ENCODE data around the gene CPB2. TPM values are rescaled to one million over a fixed set of nuclear protein-coding genes. Genes with fewer than 3 reads are reported as not detected.
A peak's percentile ranks its signal among the peaks of the same experiment; 100 is the strongest.

The CPB2 gene
- total RNA-seq, 1 donor: not detected

DNA sequence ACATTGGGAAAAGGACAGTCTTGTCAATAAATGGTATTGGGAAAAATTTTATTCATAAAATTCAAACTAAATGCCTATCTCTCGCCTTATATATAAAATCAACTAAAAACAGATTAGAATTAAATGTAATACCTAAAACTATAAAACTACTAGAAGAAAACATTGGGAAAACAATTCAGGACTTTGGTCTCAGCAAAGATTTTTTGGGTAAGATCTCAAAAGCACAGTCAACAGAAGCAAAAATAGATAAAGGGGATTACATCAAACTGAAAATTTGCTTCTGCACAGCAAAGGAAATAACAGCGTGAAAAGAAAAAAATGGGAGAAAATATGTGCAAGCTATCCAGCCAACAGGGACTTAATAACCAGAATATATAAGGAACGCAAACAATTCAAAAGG, 28.0 kb downstream of the CPB2 start:
- no peak for DNase-seq (ENCODE audit: low read depth)
- H3K4me3 ChIP-seq (ENCODE audit: low read depth, low read length): no peak overlapping the region
- TF ChIP-seq, protein P1, sequence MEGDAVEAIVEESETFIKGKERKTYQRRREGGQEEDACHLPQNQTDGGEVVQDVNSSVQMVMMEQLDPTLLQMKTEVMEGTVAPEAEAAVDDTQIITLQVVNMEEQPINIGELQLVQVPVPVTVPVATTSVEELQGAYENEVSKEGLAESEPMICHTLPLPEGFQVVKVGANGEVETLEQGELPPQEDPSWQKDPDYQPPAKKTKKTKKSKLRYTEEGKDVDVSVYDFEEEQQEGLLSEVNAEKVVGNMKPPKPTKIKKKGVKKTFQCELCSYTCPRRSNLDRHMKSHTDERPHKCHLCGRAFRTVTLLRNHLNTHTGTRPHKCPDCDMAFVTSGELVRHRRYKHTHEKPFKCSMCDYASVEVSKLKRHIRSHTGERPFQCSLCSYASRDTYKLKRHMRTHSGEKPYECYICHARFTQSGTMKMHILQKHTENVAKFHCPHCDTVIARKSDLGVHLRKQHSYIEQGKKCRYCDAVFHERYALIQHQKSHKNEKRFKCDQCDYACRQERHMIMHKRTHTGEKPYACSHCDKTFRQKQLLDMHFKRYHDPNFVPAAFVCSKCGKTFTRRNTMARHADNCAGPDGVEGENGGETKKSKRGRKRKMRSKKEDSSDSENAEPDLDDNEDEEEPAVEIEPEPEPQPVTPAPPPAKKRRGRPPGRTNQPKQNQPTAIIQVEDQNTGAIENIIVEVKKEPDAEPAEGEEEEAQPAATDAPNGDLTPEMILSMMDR (IDR thresholded peaks at IDR 0.05; ENCODE audit: insufficient read depth, low read length): no peak

DNA sequence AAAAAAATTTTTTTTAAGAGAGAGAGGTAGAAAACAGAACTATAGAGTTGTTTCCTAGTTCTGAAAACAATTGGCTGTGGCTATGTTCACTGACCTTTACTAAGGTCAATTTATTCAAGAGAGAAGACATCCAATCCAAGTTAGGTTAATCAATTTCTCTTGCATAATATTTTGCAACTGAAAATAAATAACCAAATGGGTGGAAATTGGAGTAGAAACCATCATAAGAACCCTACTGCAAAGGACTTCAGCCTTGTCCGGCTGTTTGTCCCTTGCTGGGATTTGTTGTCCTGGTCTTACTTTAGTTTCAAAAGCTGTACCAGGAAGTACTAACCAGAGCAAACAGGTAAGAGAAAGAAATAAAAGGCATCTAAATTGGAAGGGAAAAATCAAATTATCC, 29.0 kb downstream of the CPB2 start:
- TF ChIP-seq, protein P1 (IDR thresholded peaks at IDR 0.05; ENCODE audit: insufficient read depth, low read length): no peak
- H3K4me3 ChIP-seq (ENCODE audit: low read depth, low read length): no peak overlapping the region
- DNase-seq (ENCODE audit: low read depth): no peak

DNA sequence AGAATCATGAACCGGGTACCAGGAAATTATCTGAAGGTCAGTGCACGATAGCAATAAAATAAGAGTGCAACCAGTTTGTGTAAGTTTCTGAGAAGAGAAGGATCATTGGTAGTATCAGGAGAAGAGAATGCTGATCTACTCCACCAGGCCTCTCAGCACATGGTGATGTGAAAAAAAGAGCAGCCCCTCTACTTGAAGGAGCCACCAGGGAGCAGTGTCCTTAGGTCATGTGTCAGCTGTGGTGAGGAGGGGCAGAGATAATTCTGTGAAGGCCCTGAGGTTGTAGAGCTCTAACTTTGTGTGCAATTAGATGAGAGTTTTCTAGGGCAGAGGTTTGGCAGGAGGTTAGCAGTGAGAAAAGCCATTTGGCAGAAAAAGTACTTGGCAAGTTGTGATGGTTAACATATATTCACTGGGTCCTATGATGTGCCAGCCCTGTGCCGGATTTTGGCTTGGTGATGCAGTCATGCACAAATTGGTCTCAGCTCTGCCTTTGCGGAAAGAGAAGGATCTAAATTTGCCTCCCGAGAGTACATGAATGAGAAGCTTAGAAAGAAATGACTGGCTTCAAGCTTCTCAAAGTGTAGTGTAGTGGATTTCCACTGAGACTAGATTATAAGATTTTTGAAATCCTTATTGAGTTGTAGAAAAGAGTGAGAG, 33.1 kb downstream of the CPB2 start:
- TF ChIP-seq, protein P1 (IDR thresholded peaks at IDR 0.05; ENCODE audit: insufficient read depth, low read length): no peak
- DNase-seq (ENCODE audit: low read depth): no peak
- H3K4me3 ChIP-seq (ENCODE audit: low read depth, low read length): no peak overlapping the region

DNA sequence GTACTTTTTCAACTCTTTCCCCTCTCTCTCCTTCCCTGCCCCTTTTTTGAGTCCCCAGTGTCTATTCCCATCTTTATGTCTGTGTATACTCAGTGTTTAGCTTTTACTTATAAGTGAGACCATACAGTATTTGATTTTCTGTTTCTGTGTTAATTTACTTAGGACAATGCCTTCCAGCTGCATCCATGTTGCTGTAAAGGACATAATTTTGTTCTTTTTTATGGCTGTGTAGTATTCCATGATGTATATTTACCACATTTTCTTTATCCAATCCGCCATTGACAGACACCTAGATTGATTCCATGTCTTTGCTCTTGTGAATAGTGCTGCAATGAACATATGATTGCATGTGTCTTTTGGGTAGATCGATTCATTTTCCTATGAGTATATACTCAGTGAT, 41.5 kb downstream of the CPB2 start:
- no peak overlapping the region for H3K4me3 ChIP-seq (ENCODE audit: low read depth, low read length)
- no peak for DNase-seq (ENCODE audit: low read depth)
- TF ChIP-seq, protein P1 (IDR thresholded peaks at IDR 0.05; ENCODE audit: insufficient read depth, low read length): no peak

DNA sequence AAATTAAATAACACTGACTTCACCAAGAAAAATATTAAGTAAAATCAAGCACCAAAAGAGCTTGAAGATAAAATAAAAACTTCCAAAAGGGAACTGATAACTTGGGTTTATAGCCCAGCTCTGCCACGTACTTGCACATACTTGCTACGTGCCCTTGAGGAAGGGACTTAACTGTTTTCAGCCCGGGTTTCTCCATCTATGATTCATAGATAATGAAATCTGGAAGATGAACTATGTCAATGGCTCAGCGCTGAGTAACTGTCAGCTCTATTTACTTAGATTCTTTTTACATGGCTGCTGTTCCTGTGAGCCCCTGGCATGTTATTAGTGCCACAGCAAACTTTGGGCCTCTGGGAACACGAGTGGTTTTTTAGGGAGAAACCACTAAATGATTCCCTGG, 42.6 kb downstream of the CPB2 start:
- peak; percentile 7 for DNase-seq (ENCODE audit: low read depth)
- TF ChIP-seq, protein P1 (IDR thresholded peaks at IDR 0.05; ENCODE audit: insufficient read depth, low read length): no peak
- no peak overlapping the region for H3K4me3 ChIP-seq (ENCODE audit: low read depth, low read length)

GRCh38 chr13:46059405-46059804, 45.4 kb downstream of the CPB2 start:
- H3K4me3 ChIP-seq (ENCODE audit: low read depth, low read length): no peak overlapping the region
- no peak for DNase-seq (ENCODE audit: low read depth)
- TF ChIP-seq, protein P1 (IDR thresholded peaks at IDR 0.05; ENCODE audit: insufficient read depth, low read length): no peak

DNA sequence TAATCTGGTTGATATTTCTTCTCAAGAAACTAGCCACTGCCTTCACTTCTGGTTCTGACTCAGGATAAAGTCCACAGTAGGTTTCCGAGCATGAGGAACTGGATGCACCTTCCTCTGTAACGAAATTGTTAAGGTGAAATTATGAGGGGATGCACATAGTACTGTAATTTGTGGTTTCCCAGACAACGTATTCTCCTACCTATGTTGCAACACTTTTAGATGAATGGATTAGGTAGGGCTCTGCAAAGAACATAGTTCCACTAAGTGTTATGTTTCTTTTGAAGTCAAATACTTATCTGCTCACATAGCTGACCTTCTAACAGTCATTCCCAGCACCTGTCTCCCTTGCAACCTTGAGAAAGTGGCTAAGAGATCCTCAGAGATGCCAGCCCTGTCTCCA, 46.6 kb downstream of the CPB2 start:
- no peak for DNase-seq (ENCODE audit: low read depth)
- TF ChIP-seq, protein P1 (IDR thresholded peaks at IDR 0.05; ENCODE audit: insufficient read depth, low read length): no peak
- H3K4me3 ChIP-seq (ENCODE audit: low read depth, low read length): no peak overlapping the region

Measured in fibroblast of the aortic adventitia (primary cell).